Mesendoderm (in vitro differentiated cells): Measurements from ENCODE around the gene NT5DC1.

Source experiments
- DNase-seq: peaks from one replicate; pipeline ENCODE4 v3.0.0; 2013
- H2AK5ac ChIP-seq: 2 replicates; pipeline ENCODE4 v1.6.1; 2013; ENCODE audit warnings: low read length, inconsistent platforms
- H2BK120ac ChIP-seq: 2 replicates; pipeline ENCODE4 v1.6.1; 2013; ENCODE audit warnings: low read depth, mild to moderate bottlenecking, low read length, moderate library complexity, mixed read lengths
- H2BK15ac ChIP-seq: replicated peaks from 2 replicates; pipeline ENCODE4 v1.6.1; 2013; ENCODE audit warnings: low read depth, mild to moderate bottlenecking, moderate library complexity
- H2BK5ac ChIP-seq: 2 replicates; pipeline ENCODE4 v1.6.1; 2013; ENCODE audit warnings: low read length, inconsistent platforms
- H3K18ac ChIP-seq: 2 replicates; pipeline ENCODE4 v1.6.1; 2013; ENCODE audit warnings: mild to moderate bottlenecking, low read length, mixed read lengths
- H3K23ac ChIP-seq: one replicate; pipeline ENCODE4 v1.6.1; 2013; ENCODE audit warnings: low read length
- H3K27ac ChIP-seq: 2 replicates; pipeline ENCODE4 v1.5.1; 2013; ENCODE audit warnings: low read depth, mild to moderate bottlenecking, inconsistent platforms, low read length, moderate library complexity
- H3K27me3 ChIP-seq: 2 replicates; pipeline ENCODE4 v1.6.1; 2013; ENCODE audit warnings: low read length, control low read depth, mild to moderate bottlenecking, inconsistent platforms; ENCODE audit not compliant: insufficient read depth, poor library complexity
- H3K36me3 ChIP-seq: 2 replicates; pipeline ENCODE4 v1.6.1; 2013; ENCODE audit warnings: low read length, inconsistent platforms; ENCODE audit not compliant: control insufficient read depth, insufficient read depth
- H3K4ac ChIP-seq: one replicate; pipeline ENCODE4 v1.6.1; 2013; ENCODE audit warnings: low read depth, mild to moderate bottlenecking, low read length, moderate library complexity
- H3K4me1 ChIP-seq: 2 replicates; pipeline ENCODE4 v1.6.1; 2013; ENCODE audit warnings: low read depth, low read length, inconsistent platforms; ENCODE audit not compliant: control insufficient read depth
- H3K4me2 ChIP-seq: 2 replicates; pipeline ENCODE4 v1.6.1; 2013; ENCODE audit warnings: low read length
- H3K4me3 ChIP-seq: 2 replicates; pipeline ENCODE4 v1.5.1; 2013; ENCODE audit warnings: mild to moderate bottlenecking, low read length
- H3K56ac ChIP-seq: one replicate; pipeline ENCODE4 v1.6.1; 2013; ENCODE audit warnings: low read length
- H3K79me1 ChIP-seq: 2 replicates; pipeline ENCODE4 v1.6.1; 2013; ENCODE audit warnings: low read length, inconsistent platforms
- H3K79me2 ChIP-seq: 2 replicates; pipeline ENCODE4 v1.6.1; 2013; ENCODE audit warnings: mild to moderate bottlenecking, low read length; ENCODE audit not compliant: control insufficient read depth, insufficient read depth
- H3K9ac ChIP-seq: 2 replicates; pipeline ENCODE4 v1.6.1; 2013; ENCODE audit warnings: low read length, inconsistent platforms
- H4K5ac ChIP-seq: one replicate; pipeline ENCODE4 v1.6.1; 2013; ENCODE audit warnings: low read length
- H4K8ac ChIP-seq: one replicate; pipeline ENCODE4 v1.6.1; 2013; ENCODE audit warnings: low read depth, mild to moderate bottlenecking, control low read depth, low read length, moderate library complexity
- WGBS: extraction: QIAGEN DNeasy Blood & Tissue Kit; methylation state at CpG from one replicate; pipeline ENCODE4 v1.1.7; 2013; ENCODE audit warnings: low lambda C conversion rate, missing lambda C conversion rate; ENCODE audit not compliant: insufficient coverage; ENCODE audit errors: extremely low coverage; 5-methylcytosine and 5-hydroxymethylcytosine counted together

NT5DC1 gene

DNA sequence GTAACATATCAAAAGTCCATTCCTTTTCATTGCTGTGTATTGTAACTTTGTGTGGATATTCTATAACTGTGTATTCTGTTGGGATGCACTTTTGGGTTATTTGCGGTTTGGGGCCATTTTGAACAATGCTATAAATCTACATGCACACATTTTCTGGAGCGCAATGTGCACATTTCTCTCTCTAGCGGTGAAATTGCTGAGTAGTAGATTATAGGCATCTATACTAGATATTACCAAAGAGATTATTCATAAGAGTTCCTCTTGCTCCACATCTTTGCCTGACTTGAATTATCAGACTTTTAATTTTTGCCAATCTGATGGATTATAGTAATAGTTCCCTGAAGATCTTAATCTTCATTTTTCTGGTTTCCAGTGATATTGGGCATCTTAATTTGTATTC lies 21.7 kb upstream of the NT5DC1 start:
- no peak overlapping the region for H3K9ac ChIP-seq
- H2BK15ac ChIP-seq: no peak overlapping the region
- H3K4ac ChIP-seq: no peak overlapping the region
- H3K4me3 ChIP-seq: no peak overlapping the region
- H2BK5ac ChIP-seq: no peak overlapping the region
- H3K79me1 ChIP-seq: no peaks in the 10 kb centered on the region
- no peaks in the 10 kb centered on the region for H3K36me3 ChIP-seq
- H2AK5ac ChIP-seq: no peak overlapping the region
- H3K79me2 ChIP-seq: no peaks in the 10 kb centered on the region
- no peak for DNase-seq
- whole genome bisulfite sequencing: no CpG with 5 or more reads among the region's 3 CpGs
- no peak overlapping the region for H3K23ac ChIP-seq
- no peak overlapping the region for H2BK120ac ChIP-seq
- H3K18ac ChIP-seq: no peak overlapping the region
- H3K4me1 ChIP-seq: no peaks in the 10 kb centered on the region
- no peak overlapping the region for H3K4me2 ChIP-seq
- no peaks in the 10 kb centered on the region for H3K27me3 ChIP-seq
- no peak overlapping the region for H4K5ac ChIP-seq
- H3K27ac ChIP-seq: no peak overlapping the region
- no peak overlapping the region for H4K8ac ChIP-seq
- no peak overlapping the region for H3K56ac ChIP-seq

DNA sequence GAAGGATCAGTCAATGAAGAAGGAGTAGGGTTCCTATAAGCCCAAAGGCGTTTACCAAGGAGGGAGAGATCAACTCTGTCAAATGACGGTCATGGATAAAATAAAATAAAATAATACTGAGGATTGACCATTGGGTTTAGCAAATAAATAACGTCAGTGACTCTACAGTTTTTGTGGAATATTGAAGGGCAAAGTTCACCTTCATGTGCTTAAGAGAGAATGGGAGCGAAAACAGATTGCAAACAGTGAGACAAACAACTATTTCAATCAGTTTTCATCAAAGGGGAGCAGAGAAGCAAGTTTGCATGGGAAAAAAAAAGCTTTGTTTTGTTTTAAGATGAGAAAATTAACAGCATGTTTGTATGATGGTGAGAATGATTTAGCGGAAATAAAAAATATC lies 17.6 kb upstream of the NT5DC1 start:
- no peak overlapping the region for H4K5ac ChIP-seq
- no peak overlapping the region for H4K8ac ChIP-seq
- H3K4me2 ChIP-seq: no peak overlapping the region
- H3K79me1 ChIP-seq: no peaks in the 10 kb centered on the region
- no peak overlapping the region for H2BK5ac ChIP-seq
- no peak overlapping the region for H3K56ac ChIP-seq
- no peaks in the 10 kb centered on the region for H3K36me3 ChIP-seq
- no peak overlapping the region for H3K23ac ChIP-seq
- H2BK15ac ChIP-seq: no peak overlapping the region
- H3K9ac ChIP-seq: no peak overlapping the region
- no peak overlapping the region for H3K27ac ChIP-seq
- WGBS: 100% methylated on average over 1 of the region's 5 CpGs
- no peak overlapping the region for H2BK120ac ChIP-seq
- no peaks in the 10 kb centered on the region for H3K4me1 ChIP-seq
- no peak for DNase-seq
- H3K18ac ChIP-seq: no peak overlapping the region
- H2AK5ac ChIP-seq: no peak overlapping the region
- no peak overlapping the region for H3K4me3 ChIP-seq
- no peaks in the 10 kb centered on the region for H3K79me2 ChIP-seq
- no peak overlapping the region for H3K4ac ChIP-seq
- no peaks in the 10 kb centered on the region for H3K27me3 ChIP-seq

DNA sequence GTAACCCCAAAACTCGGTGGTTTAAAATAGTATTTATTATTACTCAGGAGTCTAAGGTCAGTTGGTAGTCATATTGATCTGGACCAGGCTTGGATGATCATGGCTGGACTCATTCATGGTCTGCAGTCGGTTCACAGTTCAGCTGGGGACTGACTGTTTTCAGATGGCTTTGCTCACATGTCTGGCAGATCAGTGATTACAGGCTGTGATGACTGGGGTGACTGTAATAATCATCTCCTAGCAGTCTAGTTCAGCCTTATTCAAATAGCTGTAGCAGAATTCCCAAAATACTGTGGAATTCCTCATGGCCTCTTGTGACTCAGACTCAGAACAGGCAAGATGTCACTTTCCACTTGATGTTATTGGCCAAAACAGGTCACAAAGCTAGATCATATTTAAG lies 16.4 kb upstream of the NT5DC1 start:
- H3K79me2 ChIP-seq: no peaks in the 10 kb centered on the region
- no peaks in the 10 kb centered on the region for H3K79me1 ChIP-seq
- H3K56ac ChIP-seq: no peak overlapping the region
- H3K4me2 ChIP-seq: no peak overlapping the region
- no peak overlapping the region for H2BK5ac ChIP-seq
- no peak overlapping the region for H2BK120ac ChIP-seq
- no peak for DNase-seq
- H2AK5ac ChIP-seq: no peak overlapping the region
- H3K9ac ChIP-seq: no peak overlapping the region
- H4K8ac ChIP-seq: no peak overlapping the region
- H2BK15ac ChIP-seq: no peak overlapping the region
- no peak overlapping the region for H3K4ac ChIP-seq
- no peaks in the 10 kb centered on the region for H3K27me3 ChIP-seq
- no CpG with 5 or more reads among the region's 2 CpGs for WGBS
- no peak overlapping the region for H4K5ac ChIP-seq
- no peak overlapping the region for H3K18ac ChIP-seq
- no peak overlapping the region for H3K27ac ChIP-seq
- H3K23ac ChIP-seq: no peak overlapping the region
- H3K36me3 ChIP-seq: no peaks in the 10 kb centered on the region
- no peak overlapping the region for H3K4me3 ChIP-seq
- H3K4me1 ChIP-seq: no peaks in the 10 kb centered on the region

DNA sequence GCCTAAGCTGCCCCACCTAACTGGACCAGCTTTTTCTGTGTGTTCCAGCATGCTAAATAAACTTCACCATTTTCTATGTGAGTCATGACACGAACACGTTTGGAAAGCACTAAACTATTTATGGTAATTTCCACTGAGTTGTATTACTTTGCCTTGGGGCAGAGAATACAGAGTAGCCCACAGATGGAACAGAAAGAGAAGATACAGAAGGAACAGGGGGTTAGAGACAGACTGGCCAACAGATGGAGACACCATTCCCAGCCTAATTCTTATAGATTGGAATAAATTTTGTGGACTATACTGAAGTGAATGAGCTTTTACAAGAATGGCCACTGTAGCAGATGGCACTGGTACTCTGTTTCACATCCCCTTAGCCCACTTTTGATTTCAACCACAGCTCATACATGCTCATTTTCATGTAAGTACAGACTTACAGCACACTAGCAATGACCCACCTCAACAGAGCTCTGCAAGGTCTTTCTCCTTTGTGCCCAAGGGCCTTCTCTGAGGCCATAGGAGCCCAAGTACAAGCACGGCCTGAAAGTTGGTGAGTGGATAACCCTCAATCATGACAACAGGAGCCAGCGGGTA lies 13.1 kb upstream of the NT5DC1 start:
- Histone ChIP-seq H3K56ac (no peak overlapping the region), H2BK120ac (no peak overlapping the region), H3K79me2 (no peaks in the 10 kb centered on the region), H3K27me3 (no peaks in the 10 kb centered on the region), H3K4me2 (no peak overlapping the region), H3K4me1 (no peaks in the 10 kb centered on the region), H3K36me3 (no peaks in the 10 kb centered on the region), H2BK15ac (no peak overlapping the region), H3K4ac (no peak overlapping the region), H4K5ac (no peak overlapping the region), H3K9ac (no peak overlapping the region), H3K23ac (no peak overlapping the region), H4K8ac (no peak overlapping the region), H3K79me1 (no peaks in the 10 kb centered on the region), H3K4me3 (no peak overlapping the region), H3K18ac (no peak overlapping the region), H2AK5ac (no peak overlapping the region), H3K27ac (no peak overlapping the region), H2BK5ac (no peak overlapping the region)
- no CpG with 5 or more reads among the region's 4 CpGs for WGBS
- no peak for DNase-seq

DNA sequence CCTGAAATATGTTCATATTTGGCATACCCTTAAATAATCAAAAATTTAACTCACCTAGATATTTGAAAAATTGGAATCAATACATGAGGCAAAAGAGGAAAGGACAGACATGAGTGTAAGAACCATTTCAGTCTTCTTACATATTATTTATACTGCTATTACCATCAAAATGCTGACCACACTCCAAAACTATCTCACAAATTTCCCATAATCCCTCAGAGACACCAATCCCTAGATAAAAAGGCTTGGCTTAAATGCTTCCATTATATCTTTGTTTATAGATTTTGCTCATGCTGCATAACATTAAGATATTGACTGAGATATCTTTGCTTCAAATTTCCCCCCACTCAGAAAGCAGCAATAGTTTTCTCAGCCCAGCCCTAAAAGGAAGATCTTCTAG lies 11.7 kb upstream of the NT5DC1 start:
- no peaks in the 10 kb centered on the region for H3K79me2 ChIP-seq
- no peak overlapping the region for H4K5ac ChIP-seq
- H3K4me3 ChIP-seq: no peak overlapping the region

DNA sequence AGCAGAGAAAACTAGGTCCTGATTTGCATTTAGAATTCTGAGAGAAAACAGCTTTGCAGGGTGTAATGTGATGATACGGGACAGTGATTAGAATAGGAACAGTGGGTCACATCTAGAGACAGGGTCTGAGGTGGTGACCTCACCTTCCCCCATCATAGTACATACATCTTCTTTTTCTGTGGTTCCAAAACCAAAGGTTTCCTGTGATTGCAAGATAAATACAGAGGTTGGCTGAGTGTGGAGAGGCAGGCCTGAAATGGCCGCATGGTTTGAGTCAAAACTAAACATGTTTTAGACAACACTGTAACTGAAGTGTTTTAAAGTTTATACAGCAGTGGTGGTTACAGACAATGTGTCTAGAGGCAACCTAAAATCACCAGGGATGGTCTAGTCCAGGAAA lies 10.4 kb upstream of the NT5DC1 start:
- no peak overlapping the region for H3K18ac ChIP-seq
- H3K4me1 ChIP-seq: no peaks in the 10 kb centered on the region
- no peak for DNase-seq
- no peak overlapping the region for H2BK5ac ChIP-seq
- H3K36me3 ChIP-seq: no peaks in the 10 kb centered on the region
- H2AK5ac ChIP-seq: no peak overlapping the region
- no peak overlapping the region for H4K8ac ChIP-seq
- no peaks in the 10 kb centered on the region for H3K27me3 ChIP-seq
- no peak overlapping the region for H3K4ac ChIP-seq
- WGBS: no CpG with 5 or more reads among the region's 2 CpGs
- H4K5ac ChIP-seq: no peak overlapping the region
- H2BK15ac ChIP-seq: no peak overlapping the region
- no peaks in the 10 kb centered on the region for H3K79me1 ChIP-seq
- no peak overlapping the region for H3K56ac ChIP-seq
- no peak overlapping the region for H3K9ac ChIP-seq
- H3K4me3 ChIP-seq: no peak overlapping the region
- H3K4me2 ChIP-seq: no peak overlapping the region
- no peak overlapping the region for H3K23ac ChIP-seq
- H3K27ac ChIP-seq: no peak overlapping the region
- no peak overlapping the region for H2BK120ac ChIP-seq
- no peaks in the 10 kb centered on the region for H3K79me2 ChIP-seq

More for the DNA sequence above, 11.7 kb upstream of the NT5DC1 start:
- Histone ChIP-seq H2BK5ac (no peak overlapping the region), H3K56ac (no peak overlapping the region), H3K36me3 (no peaks in the 10 kb centered on the region), H2AK5ac (no peak overlapping the region), H3K4ac (no peak overlapping the region), H3K4me2 (no peak overlapping the region), H3K18ac (no peak overlapping the region), H3K4me1 (no peaks in the 10 kb centered on the region), H3K27me3 (no peaks in the 10 kb centered on the region), H3K23ac (no peak overlapping the region), H3K79me1 (no peaks in the 10 kb centered on the region), H3K27ac (no peak overlapping the region), H2BK120ac (no peak overlapping the region), H2BK15ac (no peak overlapping the region), H3K9ac (no peak overlapping the region), H4K8ac (no peak overlapping the region)
- DNase-seq: no peak
